Measurements from ENCODE around the gene CLPTM1L.

Gene CLPTM1L

DNA sequence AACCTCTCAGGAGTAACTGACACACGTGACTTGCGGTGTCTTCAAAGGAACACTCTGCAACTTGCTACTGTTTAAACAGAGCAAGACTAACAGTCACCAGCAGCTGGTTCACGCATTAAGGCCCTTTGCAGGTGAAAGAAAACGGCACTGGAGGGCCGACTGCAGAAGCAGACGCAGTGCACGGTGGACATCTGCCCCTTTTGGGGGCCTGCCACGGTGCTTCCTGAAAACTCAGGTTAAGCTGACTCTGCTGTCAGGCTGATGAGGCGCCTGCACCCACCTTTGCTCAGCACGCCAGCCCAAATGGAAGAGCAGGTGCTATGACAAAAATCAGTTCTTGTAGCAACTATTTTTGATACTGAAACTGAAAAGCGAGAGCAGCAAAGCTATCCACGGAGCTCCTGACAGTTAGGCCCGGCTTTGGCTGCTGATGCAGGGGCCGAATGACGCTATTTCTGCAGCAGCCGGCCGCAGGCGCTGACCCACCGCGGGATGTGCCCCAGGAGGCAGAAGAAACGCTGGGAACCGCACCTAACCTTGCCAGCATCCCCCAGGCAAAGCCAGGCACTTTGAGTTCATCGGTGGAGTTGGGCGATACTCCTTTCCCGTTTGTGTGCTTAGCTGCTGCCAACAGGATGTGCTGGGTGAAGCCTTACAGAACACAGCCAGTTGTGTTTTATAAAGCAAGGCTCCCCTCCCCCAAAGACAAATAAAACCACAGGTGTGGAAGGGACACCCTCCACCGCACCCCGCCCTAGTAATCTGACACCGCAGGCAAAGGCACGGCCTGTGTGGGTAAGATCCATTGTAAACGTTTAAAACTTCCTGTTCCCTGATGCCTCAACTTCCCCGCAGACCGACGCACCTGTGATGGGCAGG is 29.0 kb downstream of the CLPTM1L start:
- in situ Hi-C loops (cut with MboI; ENCODE audit: low sequenced_read_pairs): no loop called here

DNA sequence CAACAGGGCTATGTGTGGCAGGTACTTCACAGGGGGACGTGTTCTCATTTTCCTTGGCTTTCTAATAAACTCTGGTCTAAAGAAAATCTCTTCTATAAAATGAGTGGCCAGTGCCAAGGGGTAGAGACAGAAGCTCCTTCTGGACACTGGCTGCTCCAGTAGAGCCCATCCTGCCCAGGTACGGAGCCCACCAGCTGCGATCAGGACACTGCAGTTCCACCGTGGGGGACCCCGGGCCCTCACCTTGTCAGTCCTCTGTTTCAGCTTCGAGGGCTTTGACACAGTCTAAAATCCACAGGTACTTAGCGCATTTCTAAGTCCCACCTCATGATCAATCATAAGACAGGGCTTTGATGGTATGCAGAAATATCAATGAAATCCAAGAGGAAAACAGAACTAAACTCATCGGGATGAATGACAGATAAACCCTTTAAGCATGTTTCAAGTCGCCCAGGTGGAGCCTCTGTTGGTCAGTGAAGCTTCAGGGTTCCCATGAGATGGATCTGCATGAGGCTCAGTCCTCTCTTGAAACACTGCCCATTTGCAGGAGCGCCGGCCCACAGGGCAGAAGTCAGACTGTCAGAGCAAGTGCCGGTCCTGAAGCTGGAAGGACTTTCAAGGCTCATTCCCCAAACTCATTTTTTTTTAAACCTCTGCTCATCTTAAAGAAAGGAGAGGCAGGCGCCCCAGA is 29.7 kb downstream of the CLPTM1L start:
- in situ Hi-C loops (cut with MboI; ENCODE audit: low sequenced_read_pairs): no loop called here

DNA sequence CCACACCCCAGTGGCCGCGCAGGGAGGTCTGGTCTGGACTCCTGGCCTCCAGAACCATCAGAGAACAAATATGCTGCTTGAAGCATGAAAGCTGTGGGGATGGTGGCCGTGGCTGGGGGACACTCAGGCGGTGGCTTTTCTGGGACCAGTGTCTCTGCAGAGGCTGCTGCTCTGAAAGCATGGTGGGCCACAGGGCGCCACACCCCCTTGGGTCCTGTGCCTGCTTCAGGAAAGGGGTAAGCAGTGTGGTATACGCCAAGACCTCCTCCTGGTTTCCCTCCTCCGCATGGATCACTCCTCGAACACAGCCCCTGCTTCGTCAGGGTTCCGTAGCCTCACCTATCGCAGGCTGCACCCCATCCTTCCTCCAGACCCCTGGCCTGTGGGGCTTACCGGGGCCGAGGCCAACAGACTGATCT is 30.3 kb downstream of the CLPTM1L start:
- in situ Hi-C loops (cut with MboI; ENCODE audit: low sequenced_read_pairs): no loop called here

DNA sequence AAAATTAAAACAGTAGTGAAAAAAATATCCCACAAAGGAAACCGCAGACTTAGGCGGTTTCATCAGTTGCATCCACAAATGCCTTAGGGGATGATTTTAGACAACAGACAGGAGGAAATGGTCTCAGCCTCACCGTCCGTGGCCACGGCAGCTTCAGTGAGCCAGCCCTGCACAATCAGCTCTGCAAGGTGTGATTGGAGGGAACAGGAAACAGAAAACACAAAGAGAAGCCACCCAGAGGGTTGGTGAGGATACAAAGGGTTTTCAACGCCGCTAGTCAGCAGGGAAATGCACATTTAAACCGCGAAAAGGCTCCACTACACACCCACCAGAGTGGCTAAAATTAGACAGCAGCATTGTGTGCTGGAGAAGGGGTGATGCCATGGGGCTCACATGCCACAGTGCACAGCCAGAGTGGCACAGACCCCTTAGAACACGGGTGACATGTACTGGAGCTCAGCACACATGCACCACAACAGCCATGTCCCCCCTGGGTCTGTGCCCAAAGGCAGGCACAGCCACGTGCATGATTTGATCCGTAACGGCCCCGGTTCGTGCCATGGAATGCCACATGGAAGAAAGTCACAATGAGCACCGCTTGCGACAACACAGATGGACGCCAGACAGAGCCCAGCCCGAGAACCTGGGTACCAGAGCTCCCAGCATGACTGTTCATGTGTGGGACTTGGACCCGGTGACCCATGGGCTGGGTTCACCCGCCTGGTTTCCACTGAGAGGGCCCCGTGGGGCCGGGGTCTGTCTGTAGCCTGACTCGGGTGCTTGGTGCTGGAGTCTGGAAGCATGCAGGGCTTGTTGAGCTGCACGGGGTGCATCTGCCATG is 31.7 kb downstream of the CLPTM1L start:
- in situ Hi-C loops (cut with MboI; ENCODE audit: low sequenced_read_pairs): no loop called here

DNA sequence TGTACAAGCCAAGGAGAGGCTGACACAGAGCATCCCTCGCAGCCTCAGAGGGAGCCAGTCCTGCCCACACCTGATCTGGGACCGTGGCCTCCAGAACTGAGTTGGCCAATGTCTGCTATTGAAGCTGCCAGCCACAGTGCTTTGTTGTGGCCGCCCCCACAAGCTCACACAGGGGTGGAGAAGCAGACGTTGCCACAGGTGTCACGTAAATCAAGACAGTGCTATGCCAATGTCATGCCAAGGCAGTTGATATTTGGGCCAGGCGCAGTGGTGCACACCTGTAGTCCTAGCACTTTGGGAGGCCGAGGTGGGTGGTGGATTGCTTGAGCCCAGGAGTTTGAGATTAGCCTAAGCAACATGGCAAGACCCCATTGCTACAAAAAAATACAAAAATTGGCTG is 32.7 kb downstream of the CLPTM1L start:
- in situ Hi-C loops (cut with MboI; ENCODE audit: low sequenced_read_pairs): no loop called here

DNA sequence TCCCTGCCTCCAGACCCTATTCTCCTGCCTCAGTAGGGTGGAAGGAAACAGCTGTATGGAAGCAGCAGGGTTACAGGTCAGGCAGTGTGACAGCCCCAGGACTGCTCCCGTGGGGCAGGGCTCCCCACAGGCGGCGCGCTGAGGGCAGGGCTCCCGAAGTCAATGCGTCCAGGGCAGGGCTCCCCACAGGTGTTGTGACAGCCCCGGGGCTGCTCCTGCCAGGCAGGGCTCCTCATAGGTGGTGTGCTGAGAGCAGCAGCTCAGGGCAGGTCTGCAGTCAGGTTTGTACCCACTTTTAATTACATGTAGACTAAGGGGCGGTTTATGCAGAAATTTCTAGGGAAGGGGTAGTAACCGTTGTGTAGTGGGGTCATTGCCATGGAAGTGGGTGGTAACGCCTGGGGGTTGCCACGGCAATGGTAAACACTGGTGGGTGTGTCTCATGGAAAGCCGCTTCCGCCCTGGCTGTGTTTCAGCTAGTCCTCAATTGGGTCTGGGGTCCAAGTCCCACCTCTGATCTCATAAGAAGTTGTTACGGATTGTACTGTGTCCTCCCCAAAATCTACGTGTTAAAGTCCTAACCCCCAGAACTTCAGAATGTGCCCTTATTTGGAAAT is 33.4 kb downstream of the CLPTM1L start:
- in situ Hi-C loops (cut with MboI; ENCODE audit: low sequenced_read_pairs): no loop called here

DNA sequence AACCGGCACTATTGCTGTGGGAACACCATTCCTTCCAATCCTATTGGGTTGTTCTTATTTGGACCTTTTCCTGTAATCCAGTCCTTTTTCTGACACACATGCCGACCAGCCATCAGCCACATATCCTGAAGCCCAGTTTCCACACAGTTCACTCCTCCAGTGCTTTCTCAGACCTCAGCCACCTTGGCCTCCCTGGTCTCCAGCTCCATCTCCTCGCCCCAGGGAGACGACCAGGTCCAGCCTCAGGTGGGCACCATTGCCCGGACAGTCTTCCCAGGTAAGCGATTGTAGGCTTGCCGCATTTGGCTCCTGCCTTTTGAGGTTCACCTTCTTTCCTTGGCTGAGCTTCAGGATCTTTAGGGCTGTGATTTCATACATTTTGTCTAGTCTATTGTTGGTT is 34.8 kb downstream of the CLPTM1L start:
- in situ Hi-C loops (cut with MboI; ENCODE audit: low sequenced_read_pairs): no loop called here

DNA sequence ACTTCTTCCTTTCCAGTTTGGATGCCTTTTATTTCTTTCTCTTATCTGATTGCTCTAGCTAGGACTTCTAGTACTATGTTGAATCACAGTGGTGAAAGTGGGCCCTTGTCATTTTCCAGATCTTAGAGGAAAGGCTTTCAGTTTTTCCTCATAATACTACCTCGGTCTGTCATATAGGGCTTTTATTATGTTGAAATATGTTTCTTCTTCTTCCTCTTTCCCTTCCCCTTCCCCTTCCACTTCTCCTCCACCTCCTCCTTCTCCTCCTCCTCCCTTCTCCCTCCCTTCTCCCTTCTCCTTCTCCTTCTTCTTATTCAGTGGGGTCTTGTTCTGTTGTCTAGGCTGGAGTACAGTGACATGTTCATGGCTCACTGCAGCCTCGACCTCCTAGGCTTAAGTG is 40.9 kb downstream of the CLPTM1L start:
- in situ Hi-C loops (cut with MboI; ENCODE audit: low sequenced_read_pairs): no loop called here

DNA sequence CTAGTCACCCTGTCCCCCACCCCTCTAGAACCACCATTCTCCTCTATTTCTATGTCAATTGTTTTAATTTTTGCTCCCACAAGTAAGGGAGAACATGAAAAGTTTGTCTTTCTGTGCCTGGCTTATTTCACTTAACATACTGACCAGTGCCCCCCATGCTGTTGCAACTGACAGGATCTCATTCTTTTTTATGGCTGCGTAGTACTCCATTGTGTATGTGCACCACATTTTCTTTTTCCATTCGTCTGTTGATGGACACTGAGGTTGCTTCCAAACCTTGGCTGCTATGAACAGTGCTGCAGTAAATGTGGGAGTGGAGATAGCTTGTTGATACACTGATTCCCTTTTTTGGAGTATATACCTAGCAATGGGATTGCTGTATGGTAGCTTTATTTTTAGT is 42.6 kb downstream of the CLPTM1L start:
- in situ Hi-C loops (cut with MboI; ENCODE audit: low sequenced_read_pairs): no loop called here

DNA sequence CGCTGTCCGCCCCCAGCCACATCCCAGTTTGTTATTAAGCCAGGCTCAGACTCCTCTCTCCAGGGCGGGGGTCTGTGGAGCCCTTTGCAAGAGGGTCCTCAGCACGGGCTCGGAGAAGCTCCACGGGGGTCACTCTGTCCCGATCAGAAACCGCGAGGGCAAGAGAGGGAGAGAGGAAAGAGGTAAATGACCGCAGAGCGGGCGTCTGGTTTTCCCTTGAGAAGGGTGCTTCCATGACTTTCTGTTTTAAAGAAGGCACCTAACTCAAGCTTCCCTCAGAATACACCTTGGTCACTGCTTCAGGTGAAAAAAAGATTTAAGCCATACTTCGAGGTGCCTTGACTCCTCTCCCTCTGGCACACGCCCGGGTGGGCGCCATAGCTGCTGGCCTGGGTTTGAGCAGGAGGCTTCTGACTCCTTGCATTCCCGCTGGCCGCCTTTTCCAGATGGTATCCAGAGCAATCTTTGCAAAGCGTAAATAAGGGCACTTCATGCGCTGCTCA is 44.3 kb downstream of the CLPTM1L start:
- in situ Hi-C loops (cut with MboI; ENCODE audit: low sequenced_read_pairs): no loop called here

DNA sequence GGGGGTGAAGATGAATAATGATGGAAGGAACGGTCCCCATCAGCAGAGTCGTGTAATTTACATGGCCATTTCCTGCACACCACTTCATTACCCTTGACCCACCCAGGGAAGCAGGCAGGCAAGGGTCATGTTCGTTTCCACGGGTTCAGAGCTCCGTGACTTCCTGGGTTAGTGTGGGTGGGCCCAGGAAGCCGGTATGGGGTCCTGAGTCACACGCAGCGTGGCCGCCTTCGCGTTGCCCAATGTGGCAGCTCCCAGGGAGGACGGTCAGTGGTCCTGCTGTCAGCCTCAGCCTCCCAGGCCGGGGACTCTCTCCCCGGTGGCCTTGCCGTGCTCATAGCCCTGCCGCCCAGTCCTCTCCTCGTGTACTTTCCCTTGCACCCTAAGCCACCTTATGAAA is 44.9 kb downstream of the CLPTM1L start:
- in situ Hi-C loops (cut with MboI; ENCODE audit: low sequenced_read_pairs): no loop called here

DNA sequence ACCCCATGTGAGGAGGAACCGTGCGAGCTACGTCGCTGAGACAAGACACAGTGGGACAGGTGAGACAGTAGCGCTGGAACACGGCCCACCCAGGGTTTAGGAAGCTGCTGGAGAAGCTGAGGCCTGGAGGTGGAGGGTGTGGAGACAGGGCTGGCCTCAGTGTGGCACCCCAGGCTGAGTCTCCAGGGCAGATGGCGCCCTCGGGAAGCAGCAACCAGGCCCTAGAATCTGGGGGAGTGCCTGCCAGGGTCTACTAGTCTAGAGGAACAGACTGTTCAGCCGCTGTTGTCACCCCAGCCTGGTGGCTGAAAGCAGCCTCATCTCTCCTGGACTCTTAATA is 45.4 kb downstream of the CLPTM1L start:
- in situ Hi-C loops (cut with MboI; ENCODE audit: low sequenced_read_pairs): no loop called here

DNA sequence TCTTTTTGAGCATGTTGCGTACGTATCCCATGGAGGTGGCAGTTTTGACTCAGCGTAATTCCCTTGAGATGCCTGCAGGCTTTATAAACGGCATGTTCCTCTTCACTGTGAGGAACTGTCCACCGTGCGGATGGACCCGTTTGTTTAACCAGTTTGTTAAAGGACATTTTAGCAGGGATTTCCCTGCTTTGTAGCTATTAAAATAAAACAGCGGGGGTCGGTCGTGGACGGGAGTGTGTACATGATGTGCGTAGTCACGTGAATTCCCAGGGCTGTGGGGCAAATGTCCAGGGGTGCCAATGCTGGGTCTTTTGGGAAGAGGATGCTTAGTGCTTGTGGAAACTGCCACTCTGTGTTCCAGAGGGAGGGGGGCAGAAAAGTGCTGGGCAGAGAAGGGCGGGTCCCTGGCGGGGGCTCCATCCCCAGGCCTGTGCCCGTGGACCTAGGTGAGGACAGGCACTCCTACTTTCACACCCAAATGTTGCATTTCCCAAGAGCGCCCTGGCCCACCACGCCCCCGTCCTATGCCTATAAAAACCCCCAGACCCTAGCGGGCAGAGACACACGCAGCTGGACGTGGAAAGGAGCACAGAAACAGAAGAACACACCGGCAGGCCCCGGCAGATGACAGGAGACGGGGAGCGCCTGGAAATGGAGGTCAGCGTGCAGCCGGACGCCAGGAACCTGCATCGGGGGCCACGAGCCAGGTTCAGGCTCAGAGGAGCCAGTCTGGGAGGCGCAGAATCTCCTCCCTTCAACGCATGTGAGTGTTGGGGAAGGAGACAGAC is 46.0 kb downstream of the CLPTM1L start:
- in situ Hi-C loops (cut with MboI; ENCODE audit: low sequenced_read_pairs): no loop called here

DNA sequence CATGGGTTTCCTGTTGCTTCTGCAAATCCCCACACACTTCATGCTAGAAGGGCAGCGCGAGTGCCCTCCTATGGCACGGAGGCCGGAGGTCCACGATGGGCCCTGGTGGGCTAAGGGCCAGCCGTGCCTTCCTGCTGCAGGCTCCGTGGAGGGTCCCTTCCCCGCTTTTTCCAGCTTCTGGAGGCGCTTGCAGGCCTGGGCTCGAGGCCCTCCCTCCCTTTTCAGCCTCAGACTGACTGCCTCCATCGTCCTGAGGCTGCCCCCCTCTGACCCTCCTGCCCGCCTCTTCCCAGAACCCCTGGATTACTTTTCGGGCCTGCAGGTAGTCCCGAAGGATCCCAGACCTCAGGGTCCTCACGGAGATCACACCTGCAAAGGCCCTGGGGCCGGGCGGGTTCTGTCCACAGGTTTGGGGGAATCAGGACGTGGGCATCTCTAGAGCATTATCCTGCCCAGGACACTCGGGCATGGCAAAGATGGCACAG is 46.8 kb downstream of the CLPTM1L start:
- in situ Hi-C loops (cut with MboI; ENCODE audit: low sequenced_read_pairs): no loop called here

DNA sequence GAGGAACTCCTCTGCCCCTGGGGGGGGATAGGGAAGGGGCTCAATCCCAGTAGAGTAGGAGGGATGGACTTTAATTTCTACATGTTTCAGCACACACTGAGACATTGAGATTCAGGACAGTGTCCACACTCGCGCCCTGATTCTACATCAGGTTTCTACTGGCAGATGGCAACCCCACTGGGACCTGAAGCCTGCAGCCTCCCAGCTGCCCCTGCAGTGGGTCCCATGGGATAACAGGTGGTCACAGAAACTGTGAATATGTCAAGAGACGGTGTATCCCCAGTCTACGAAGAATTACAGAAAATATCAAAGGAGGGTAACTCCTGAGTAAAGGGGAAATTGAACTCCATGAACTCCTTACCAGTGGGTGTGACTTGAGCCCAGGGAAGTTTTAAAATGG is 47.7 kb downstream of the CLPTM1L start:
- in situ Hi-C loops (cut with MboI; ENCODE audit: low sequenced_read_pairs): no loop called here

DNA sequence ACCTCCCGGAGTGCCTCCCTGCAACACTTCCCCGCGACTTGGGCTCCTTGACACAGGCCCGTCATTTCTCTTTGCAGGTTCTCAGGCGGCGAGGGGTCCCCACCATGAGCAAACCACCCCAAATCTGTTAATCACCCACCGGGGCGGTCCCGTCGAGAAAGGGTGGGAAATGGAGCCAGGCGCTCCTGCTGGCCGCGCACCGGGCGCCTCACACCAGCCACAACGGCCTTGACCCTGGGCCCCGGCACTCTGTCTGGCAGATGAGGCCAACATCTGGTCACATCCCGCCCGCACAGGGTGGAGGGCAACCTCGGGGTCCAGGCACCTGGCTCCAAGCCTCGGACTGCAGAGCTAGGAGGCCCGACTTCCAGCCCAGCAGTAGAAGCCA is 49.3 kb downstream of the CLPTM1L start:
- in situ Hi-C loops (cut with MboI; ENCODE audit: low sequenced_read_pairs): no loop called here

DNA sequence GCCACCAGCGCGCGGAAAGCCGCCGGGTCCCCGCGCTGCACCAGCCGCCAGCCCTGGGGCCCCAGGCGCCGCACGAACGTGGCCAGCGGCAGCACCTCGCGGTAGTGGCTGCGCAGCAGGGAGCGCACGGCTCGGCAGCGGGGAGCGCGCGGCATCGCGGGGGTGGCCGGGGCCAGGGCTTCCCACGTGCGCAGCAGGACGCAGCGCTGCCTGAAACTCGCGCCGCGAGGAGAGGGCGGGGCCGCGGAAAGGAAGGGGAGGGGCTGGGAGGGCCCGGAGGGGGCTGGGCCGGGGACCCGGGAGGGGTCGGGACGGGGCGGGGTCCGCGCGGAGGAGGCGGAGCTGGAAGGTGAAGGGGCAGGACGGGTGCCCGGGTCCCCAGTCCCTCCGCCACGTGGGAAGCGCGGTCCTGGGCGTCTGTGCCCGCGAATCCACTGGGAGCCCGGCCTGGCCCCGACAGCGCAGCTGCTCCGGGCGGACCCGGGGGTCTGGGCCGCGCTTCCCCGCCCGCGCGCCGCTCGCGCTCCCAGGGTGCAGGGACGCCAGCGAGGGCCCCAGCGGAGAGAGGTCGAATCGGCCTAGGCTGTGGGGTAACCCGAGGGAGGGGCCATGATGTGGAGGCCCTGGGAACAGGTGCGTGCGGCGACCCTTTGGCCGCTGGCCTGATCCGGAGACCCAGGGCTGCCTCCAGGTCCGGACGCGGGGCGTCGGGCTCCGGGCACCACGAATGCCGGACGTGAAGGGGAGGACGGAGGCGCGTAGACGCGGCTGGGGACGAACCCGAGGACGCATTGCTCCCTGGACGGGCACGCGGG is 49.9 kb downstream of the CLPTM1L start, which contains the start of gene TERT:
Gene TERT, minus strand, starts transcription at position 234 of the 815 bp plus-strand sequence. Its CDS starts 79 bp downstream, at position 155.
- in situ Hi-C loops (cut with MboI; ENCODE audit: low sequenced_read_pairs): no loop called here

DNA sequence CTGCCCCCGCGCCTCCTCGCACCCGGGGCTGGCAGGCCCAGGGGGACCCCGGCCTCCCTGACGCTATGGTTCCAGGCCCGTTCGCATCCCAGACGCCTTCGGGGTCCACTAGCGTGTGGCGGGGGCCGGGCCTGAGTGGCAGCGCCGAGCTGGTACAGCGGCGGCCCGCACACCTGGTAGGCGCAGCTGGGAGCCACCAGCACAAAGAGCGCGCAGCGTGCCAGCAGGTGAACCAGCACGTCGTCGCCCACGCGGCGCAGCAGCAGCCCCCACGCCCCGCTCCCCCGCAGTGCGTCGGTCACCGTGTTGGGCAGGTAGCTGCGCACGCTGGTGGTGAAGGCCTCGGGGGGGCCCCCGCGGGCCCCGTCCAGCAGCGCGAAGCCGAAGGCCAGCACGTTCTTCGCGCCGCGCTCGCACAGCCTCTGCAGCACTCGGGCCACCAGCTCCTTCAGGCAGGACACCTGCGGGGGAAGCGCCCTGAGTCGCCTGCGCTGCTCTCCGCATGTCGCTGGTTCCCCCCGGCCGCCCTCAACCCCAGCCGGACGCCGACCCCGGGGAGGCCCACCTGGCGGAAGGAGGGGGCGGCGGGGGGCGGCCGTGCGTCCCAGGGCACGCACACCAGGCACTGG is 50.6 kb downstream of the CLPTM1L start:
- in situ Hi-C loops (cut with MboI; ENCODE audit: low sequenced_read_pairs): no loop called here

All from HL-60/S4 treated with phorbol 12-myristate 13-acetate at 8.2 ng/mL for 4 days and 3 days (cell line).